Loucy (cell line): ENCODE measurements around the gene C21orf58.

ENCODE experiments used
- EZH2phosphoT487 ChIP-seq: fragments of 200-600 bp; IDR thresholded peaks from 2 replicates; pipeline ENCODE4 v1.6.1; 2018; ENCODE audit warnings: antibody characterized with exemption, mild to moderate bottlenecking, moderate library complexity, borderline replicate concordance
- TF ChIP-seq, protein P1 (sequence below): fragments of 200-600 bp; sonication (generic); conservative IDR thresholded peaks from 2 replicates; pipeline ENCODE4 v1.5.1; 2014; ENCODE audit warnings: mild to moderate bottlenecking, antibody characterized with exemption, low read length

DNA sequence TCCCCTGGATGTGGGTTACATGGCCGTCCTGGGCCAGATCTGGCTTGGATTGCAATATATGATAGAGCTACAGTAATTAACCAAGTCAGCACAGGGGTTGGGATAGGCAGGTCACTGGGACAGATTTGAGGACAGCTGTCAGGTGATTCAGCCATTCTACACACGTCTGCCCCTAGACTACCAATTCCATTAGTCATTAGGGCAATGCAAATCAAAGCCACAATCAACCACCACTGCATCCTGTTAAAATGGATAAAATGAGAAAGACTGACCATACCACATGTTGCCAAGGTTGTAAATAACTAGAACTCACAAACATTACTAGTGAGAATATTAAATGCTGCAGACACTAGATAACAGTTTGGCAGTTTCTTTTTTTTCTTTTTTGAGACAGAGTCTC, 16.0 kb downstream of the C21orf58 start:
- TF ChIP-seq, protein P1, sequence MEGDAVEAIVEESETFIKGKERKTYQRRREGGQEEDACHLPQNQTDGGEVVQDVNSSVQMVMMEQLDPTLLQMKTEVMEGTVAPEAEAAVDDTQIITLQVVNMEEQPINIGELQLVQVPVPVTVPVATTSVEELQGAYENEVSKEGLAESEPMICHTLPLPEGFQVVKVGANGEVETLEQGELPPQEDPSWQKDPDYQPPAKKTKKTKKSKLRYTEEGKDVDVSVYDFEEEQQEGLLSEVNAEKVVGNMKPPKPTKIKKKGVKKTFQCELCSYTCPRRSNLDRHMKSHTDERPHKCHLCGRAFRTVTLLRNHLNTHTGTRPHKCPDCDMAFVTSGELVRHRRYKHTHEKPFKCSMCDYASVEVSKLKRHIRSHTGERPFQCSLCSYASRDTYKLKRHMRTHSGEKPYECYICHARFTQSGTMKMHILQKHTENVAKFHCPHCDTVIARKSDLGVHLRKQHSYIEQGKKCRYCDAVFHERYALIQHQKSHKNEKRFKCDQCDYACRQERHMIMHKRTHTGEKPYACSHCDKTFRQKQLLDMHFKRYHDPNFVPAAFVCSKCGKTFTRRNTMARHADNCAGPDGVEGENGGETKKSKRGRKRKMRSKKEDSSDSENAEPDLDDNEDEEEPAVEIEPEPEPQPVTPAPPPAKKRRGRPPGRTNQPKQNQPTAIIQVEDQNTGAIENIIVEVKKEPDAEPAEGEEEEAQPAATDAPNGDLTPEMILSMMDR = no peak
- no peak for TF ChIP-seq EZH2phosphoT487
